ENCODE measurements around the gene COPG1.
"Not testable (repeated sequence)": the region's sequence is repeated elsewhere in the genome, so short reads cannot be mapped to it uniquely, and the experiment has no call there.

The COPG1 gene

GRCh38 chr3:129239991-129240390, 9.4 kb upstream of the COPG1 start:
- no peak for DNase-seq (ENCODE audit: low read depth in 1 of 2, low spot score in 1 of 2)

- DNase-seq (ENCODE audit: low read depth in 1 of 2, low spot score in 1 of 2) = no peak
Measured at GRCh38 chr3:129240436-129240835, 9.0 kb upstream of the COPG1 start.

- DNase-seq (ENCODE audit: low read depth in 1 of 2, low spot score in 1 of 2) = no peak
Measured at GRCh38 chr3:129245141-129245540, 4.3 kb upstream of the COPG1 start.

- DNase-seq (ENCODE audit: low read depth in 1 of 2, low spot score in 1 of 2) = peak in 1 of 2 donors; percentile 44
Measured at GRCh38 chr3:129245641-129246306, 3.6 kb upstream of the COPG1 start.

- DNase-seq (ENCODE audit: low read depth in 1 of 2, low spot score in 1 of 2) = no peak
Measured at GRCh38 chr3:129246636-129247035, 2.8 kb upstream of the COPG1 start.

- DNase-seq (ENCODE audit: low read depth in 1 of 2, low spot score in 1 of 2) = no peak
Measured at GRCh38 chr3:129248286-129248979, 973 bp upstream of the COPG1 start.

GRCh38 chr3:129252748-129253147, 3.3 kb downstream of the COPG1 start:
- DNase-seq (ENCODE audit: low read depth in 1 of 2, low spot score in 1 of 2) = no peak

- no peak for DNase-seq (ENCODE audit: low read depth in 1 of 2, low spot score in 1 of 2)
Measured at GRCh38 chr3:129254536-129255230, 5.3 kb downstream of the COPG1 start.

- no peak for DNase-seq (ENCODE audit: low read depth in 1 of 2, low spot score in 1 of 2)
Measured at GRCh38 chr3:129256270-129256669, 6.9 kb downstream of the COPG1 start.

GRCh38 chr3:129257609-129258008, 8.2 kb downstream of the COPG1 start:
- no peak for DNase-seq (ENCODE audit: low read depth in 1 of 2, low spot score in 1 of 2)

GRCh38 chr3:129259612-129260477, 10.4 kb downstream of the COPG1 start:
- no peak for DNase-seq (ENCODE audit: low read depth in 1 of 2, low spot score in 1 of 2)

- DNase-seq (ENCODE audit: low read depth in 1 of 2, low spot score in 1 of 2) = no peak
Measured at GRCh38 chr3:129260606-129261005, 11.2 kb downstream of the COPG1 start.

GRCh38 chr3:129261894-129262293, 12.5 kb downstream of the COPG1 start:
- no peak for DNase-seq (ENCODE audit: low read depth in 1 of 2, low spot score in 1 of 2)

GRCh38 chr3:129263161-129263910, 13.9 kb downstream of the COPG1 start:
- DNase-seq (ENCODE audit: low read depth in 1 of 2, low spot score in 1 of 2) = no peak

GRCh38 chr3:129264994-129265393, 15.6 kb downstream of the COPG1 start:
- not testable (repeated sequence) for DNase-seq (ENCODE audit: low read depth in 1 of 2, low spot score in 1 of 2)

- DNase-seq (ENCODE audit: low read depth in 1 of 2, low spot score in 1 of 2) = no peak
Measured at GRCh38 chr3:129266651-129267050, 17.2 kb downstream of the COPG1 start.

GRCh38 chr3:129268396-129268795, 19.0 kb downstream of the COPG1 start:
- DNase-seq (ENCODE audit: low read depth in 1 of 2, low spot score in 1 of 2) = no peak

- DNase-seq (ENCODE audit: low read depth in 1 of 2, low spot score in 1 of 2) = no peak
Measured at GRCh38 chr3:129271674-129272073, 22.3 kb downstream of the COPG1 start.

GRCh38 chr3:129276385-129276784, 27.0 kb downstream of the COPG1 start:
- no peak for DNase-seq (ENCODE audit: low read depth in 1 of 2, low spot score in 1 of 2)

GRCh38 chr3:129277829-129278271, 28.4 kb downstream of the COPG1 start:
- DNase-seq (ENCODE audit: low read depth in 1 of 2, low spot score in 1 of 2) = no peak

Data from activated T-helper 1 cell treated with anti-CD3 and anti-CD28 coated beads, Interleukin-2, amount 50 U/mL, for 16 hours (primary cell).